Neural progenitor cell (in vitro differentiated cells): ENCODE data around the gene CLRN1.

Source experiments
- CTCF ChIP-seq: fragments of 200-600 bp; sonication (generic); IDR thresholded peaks from 2 replicates; pipeline ENCODE4 v1.5.1; 2017; ENCODE audit warnings: antibody characterized with exemption, mild to moderate bottlenecking
- EZH2phosphoT487 ChIP-seq: fragments of 200-600 bp; sonication (generic); IDR thresholded peaks from 2 replicates; pipeline ENCODE4 v1.6.1; 2017; ENCODE audit warnings: antibody characterized with exemption

DNA sequence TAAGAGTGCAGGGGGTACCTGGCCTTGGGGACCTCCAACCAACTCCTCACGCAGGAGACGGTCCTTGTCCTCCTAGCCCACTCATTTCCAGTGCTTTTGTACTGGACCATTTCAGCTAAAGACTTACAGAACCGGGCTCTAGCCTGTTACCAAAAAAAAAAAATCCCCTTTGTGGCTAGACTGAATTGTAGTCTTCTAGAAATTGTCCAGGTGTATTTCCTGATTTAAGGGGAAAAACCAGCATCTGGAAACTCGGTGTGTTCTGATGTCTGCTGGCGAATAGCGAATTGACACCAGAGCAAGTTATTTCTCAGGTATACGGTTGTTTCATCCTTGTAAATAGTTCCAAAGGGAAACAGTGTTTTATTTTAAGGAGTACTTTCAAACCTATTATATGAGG, 46.2 kb downstream of the CLRN1 start:
- TF ChIP-seq CTCF (no peak), EZH2phosphoT487 (no peak)
